Astrocyte (in vitro differentiated cells and primary cell): ENCODE data around the gene SCAPER. TPM values are rescaled to one million over a fixed set of nuclear protein-coding genes. Genes with fewer than 3 reads are reported as not detected.

Source experiments
- DNase-seq: peaks from one replicate; pipeline ENCODE4 v3.0.0-alpha.2; 2010; ENCODE audit warnings: low read depth
- FAIRE-seq: peaks from 2 replicates; lab custom pipeline; 2011; peaks lifted over from hg19 to GRCh38; lab: Jason Lieb, UNC
- H2AFZ ChIP-seq: 2 replicates; pipeline ENCODE4 v1.6.0; 2012; ENCODE audit warnings: low read depth, low read length, inconsistent platforms
- H3K27ac ChIP-seq: 2 replicates; pipeline ENCODE4 v1.5.1; 2011; ENCODE audit warnings: low read depth, low read length, inconsistent platforms
- H3K27me3 ChIP-seq: 2 replicates; pipeline ENCODE4 v1.6.0; 2011; ENCODE audit warnings: low read length, inconsistent platforms; ENCODE audit not compliant: insufficient read depth
- H3K36me3 ChIP-seq: 2 replicates; pipeline ENCODE4 v1.5.1; 2011; ENCODE audit warnings: low read length, inconsistent platforms; ENCODE audit not compliant: insufficient read depth
- H3K4me1 ChIP-seq: 2 replicates; pipeline ENCODE4 v1.5.1; 2011; ENCODE audit warnings: low read length, inconsistent platforms; ENCODE audit not compliant: insufficient read depth
- H3K4me2 ChIP-seq: 2 replicates; pipeline ENCODE4 v1.6.0; 2012; ENCODE audit warnings: low read length, inconsistent platforms
- H3K4me3 ChIP-seq: 2 replicates; pipeline ENCODE4 v1.5.1; 2011; ENCODE audit warnings: low read depth, mild to moderate bottlenecking, low read length, inconsistent platforms; ENCODE audit not compliant: insufficient read depth
- H3K79me2 ChIP-seq: 2 replicates; pipeline ENCODE4 v1.6.0; 2012; ENCODE audit warnings: mild to moderate bottlenecking, low read length, inconsistent platforms; ENCODE audit not compliant: insufficient read depth
- H3K9ac ChIP-seq: 2 replicates; pipeline ENCODE4 v1.6.0; 2012; ENCODE audit warnings: mild to moderate bottlenecking, low read length, inconsistent platforms
- H3K9me3 ChIP-seq: 2 replicates; pipeline ENCODE4 v1.5.1; 2012; ENCODE audit warnings: low read depth, mild to moderate bottlenecking, low read length, inconsistent platforms; ENCODE audit not compliant: insufficient read depth
- H4K20me1 ChIP-seq: 2 replicates; pipeline ENCODE4 v1.6.0; 2012; ENCODE audit warnings: low read length, inconsistent platforms; ENCODE audit not compliant: insufficient read depth
- H3K27ac Mint-ChIP-seq: one replicate; pipeline ENCODE4 v1.8.0; 2021; ENCODE audit warnings: mild to moderate bottlenecking, mixed read lengths; ENCODE audit not compliant: unreplicated experiment
- H3K27me3 Mint-ChIP-seq: one replicate; pipeline ENCODE4 v1.8.0; 2021; ENCODE audit warnings: low read depth, mixed read lengths; ENCODE audit not compliant: unreplicated experiment
- H3K36me3 Mint-ChIP-seq: one replicate; pipeline ENCODE4 v1.8.0; 2021; ENCODE audit warnings: low read depth, mixed read lengths; ENCODE audit not compliant: unreplicated experiment
- H3K4me1 Mint-ChIP-seq: one replicate; pipeline ENCODE4 v1.8.0; 2021; ENCODE audit warnings: low read depth, mixed read lengths; ENCODE audit not compliant: unreplicated experiment
- H3K4me3 Mint-ChIP-seq: one replicate; pipeline ENCODE4 v1.8.0; 2021; ENCODE audit warnings: mild to moderate bottlenecking, moderate library complexity, mixed read lengths; ENCODE audit not compliant: unreplicated experiment
- H3K9me3 Mint-ChIP-seq: one replicate; pipeline ENCODE4 v1.8.0; 2021; ENCODE audit warnings: mild to moderate bottlenecking, mixed read lengths; ENCODE audit not compliant: unreplicated experiment
- CTCF ChIP-seq: IDR thresholded peaks from 2 replicates; pipeline ENCODE4 v1.5.1; 2011; ENCODE audit warnings: low read depth, mild to moderate bottlenecking, inconsistent platforms, low read length, moderate library complexity; ENCODE audit not compliant: insufficient read depth
- EZH2 ChIP-seq: IDR thresholded peaks from 2 replicates; pipeline ENCODE4 v1.6.1; 2012; ENCODE audit warnings: mild to moderate bottlenecking, low read length, inconsistent platforms; ENCODE audit not compliant: insufficient read depth
- total RNA-seq: library from RNA; stranded (reverse); gene quantifications from 2 replicates; pipeline ENCODE4 v1.2.1, GENCODE V29; 2021

The SCAPER gene
- total RNA-seq, 1 donor from 2014 or later, result 8.6 TPM

- H3K9me3 Mint-ChIP-seq, result peaks cover 26% of the 10 kb centered on the region
- peaks cover 74% of the 10 kb centered on the region for H3K27me3 Mint-ChIP-seq
- H3K79me2 ChIP-seq, result no peaks in the 10 kb centered on the region
- H2AFZ ChIP-seq, result no peak overlapping the region
- TF ChIP-seq CTCF, result no peak
- peak; percentile 83 for TF ChIP-seq EZH2
- no peak overlapping the region for H3K4me3 ChIP-seq
- H3K9ac ChIP-seq, result no peak overlapping the region
- no peak overlapping the region for H3K4me3 Mint-ChIP-seq
- peaks cover 96% of the 10 kb centered on the region for H3K27me3 ChIP-seq
- H3K4me1 Mint-ChIP-seq, result peaks cover 13% of the 10 kb centered on the region
- DNase-seq (no peak), FAIRE-seq (no peak)
- no peak overlapping the region for H3K4me2 ChIP-seq
- H3K4me1 ChIP-seq, result peaks cover 16% of the 10 kb centered on the region
- no peak overlapping the region for H3K27ac ChIP-seq
- peaks cover 6% of the 10 kb centered on the region for H3K36me3 Mint-ChIP-seq
- H3K27ac Mint-ChIP-seq, result no peak overlapping the region
- H4K20me1 ChIP-seq, result peaks cover 43% of the 10 kb centered on the region
- H3K9me3 ChIP-seq, result peaks cover 6% of the 10 kb centered on the region
- H3K36me3 ChIP-seq, result no peaks in the 10 kb centered on the region
These were observed 563.6 kb downstream of the SCAPER start for GRCh38 chr15:76341366-76342057.

DNA sequence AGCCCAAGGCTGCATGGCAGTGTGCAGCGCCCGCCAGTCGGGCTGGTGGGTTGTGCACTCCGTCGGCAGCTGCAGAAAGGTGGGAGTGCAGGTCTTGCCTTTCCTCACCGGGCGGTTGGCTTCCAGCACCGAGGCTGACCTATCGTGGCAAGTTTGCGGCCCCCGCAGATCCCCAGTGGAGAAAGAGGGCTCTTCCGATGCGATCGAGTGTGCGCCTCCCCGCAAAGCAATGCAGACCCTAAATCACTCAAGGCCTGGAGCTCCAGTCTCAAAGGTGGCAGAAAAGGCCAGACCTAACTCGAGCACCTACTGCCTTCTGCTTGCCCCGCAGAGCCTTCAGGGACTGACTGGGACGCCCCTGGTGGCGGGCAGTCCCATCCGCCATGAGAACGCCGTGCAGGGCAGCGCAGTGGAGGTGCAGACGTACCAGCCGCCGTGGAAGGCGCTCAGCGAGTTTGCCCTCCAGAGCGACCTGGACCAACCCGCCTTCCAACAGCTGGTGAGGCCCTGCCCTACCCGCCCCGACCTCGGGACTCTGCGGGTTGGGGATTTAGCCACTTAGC, 564.3 kb downstream of the SCAPER start:
- Histone ChIP-seq H4K20me1 (peaks cover 43% of the 10 kb centered on the region), H2AFZ (no peak overlapping the region), H3K27me3 (peaks cover 96% of the 10 kb centered on the region), H3K9me3 (peaks cover 6% of the 10 kb centered on the region), H3K9ac (no peak overlapping the region), H3K27ac (no peak overlapping the region), H3K4me3 (no peak overlapping the region), H3K4me1 (peaks cover 12% of the 10 kb centered on the region), H3K4me2 (peak overlapping the region; percentile 67), H3K36me3 (no peaks in the 10 kb centered on the region), H3K79me2 (no peaks in the 10 kb centered on the region)
- H3K4me1 Mint-ChIP-seq, result peaks cover 13% of the 10 kb centered on the region
- peaks cover 26% of the 10 kb centered on the region for H3K9me3 Mint-ChIP-seq
- TF ChIP-seq EZH2 (peak; percentile 96), CTCF (no peak)
- DNase-seq, result no peak
- H3K36me3 Mint-ChIP-seq, result peaks cover 6% of the 10 kb centered on the region
- peak overlapping the region; percentile 66 for H3K27ac Mint-ChIP-seq
- no peak for FAIRE-seq
- H3K4me3 Mint-ChIP-seq, result peak overlapping the region; percentile 62
- peaks cover 74% of the 10 kb centered on the region for H3K27me3 Mint-ChIP-seq
